GM18951 (cell line): ENCODE results near the gene SPC24.
A peak's percentile ranks its signal among the peaks of the same experiment; 100 is the strongest.

ENCODE experiments used
- POLR2A ChIP-seq: IDR thresholded peaks from 4 replicates; pipeline ENCODE4 v1.6.1; 2011; ENCODE audit warnings: mild to moderate bottlenecking; ENCODE audit not compliant: insufficient read length, insufficient read depth; ENCODE audit errors: extremely low read depth
- in situ Hi-C: fragments of 300-500 bp; cut with MboI; formaldehyde crosslinking; loops from one replicate; pipeline ENCODE4 v1.12.0; 2022; ENCODE audit warnings: low sequenced_read_pairs, mixed read lengths, inconsistent platforms; ENCODE audit not compliant: unreplicated experiment

The SPC24 gene, protein sequence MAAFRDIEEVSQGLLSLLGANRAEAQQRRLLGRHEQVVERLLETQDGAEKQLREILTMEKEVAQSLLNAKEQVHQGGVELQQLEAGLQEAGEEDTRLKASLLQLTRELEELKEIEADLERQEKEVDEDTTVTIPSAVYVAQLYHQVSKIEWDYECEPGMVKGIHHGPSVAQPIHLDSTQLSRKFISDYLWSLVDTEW

DNA sequence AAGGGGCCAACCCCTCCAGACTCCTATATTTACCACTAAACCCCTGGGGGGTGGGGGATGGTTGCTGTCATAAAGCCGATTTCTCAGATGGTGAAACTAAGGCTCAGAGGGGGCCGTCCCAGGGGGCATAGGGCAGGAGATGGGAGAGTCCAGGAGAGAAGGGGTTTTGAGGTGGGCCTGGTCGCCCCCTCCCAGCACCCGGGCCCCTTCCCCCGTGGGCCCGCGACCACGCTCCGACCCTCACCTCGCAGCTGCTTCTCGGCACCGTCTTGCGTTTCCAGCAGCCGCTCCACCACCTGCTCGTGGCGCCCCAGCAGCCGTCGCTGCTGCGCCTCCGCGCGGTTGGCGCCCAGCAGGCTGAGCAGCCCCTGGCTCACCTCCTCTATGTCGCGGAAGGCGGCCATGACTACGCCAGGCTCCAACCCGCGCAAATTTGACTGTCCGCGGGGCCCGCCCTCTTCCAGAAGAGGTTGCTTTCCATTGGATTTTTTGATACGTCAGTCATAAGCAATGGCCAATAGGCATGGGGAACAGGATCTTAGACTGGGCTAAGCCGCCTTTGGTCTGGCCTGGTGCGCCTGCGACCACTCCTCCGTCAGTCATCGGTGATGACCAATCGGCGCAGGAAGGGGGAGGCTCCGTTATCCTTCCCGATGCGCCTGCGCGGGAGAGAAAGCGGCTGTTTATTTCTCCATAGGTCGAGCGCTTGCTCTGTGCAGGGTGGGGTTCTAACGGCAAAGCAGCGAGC is at the start of gene SPC24:
TSS of gene SPC24 (minus strand) at position 410 of the 748 bp plus-strand sequence. CDS start at position 404, 6 bp downstream.
- TF ChIP-seq POLR2A: peak; percentile 90
- in situ Hi-C loops: no loop called here

GRCh38 chr19:11204943-11205349 is 49.4 kb upstream of the SPC24 start:
- TF ChIP-seq POLR2A: no peak
- in situ Hi-C loops: no loop called here

DNA sequence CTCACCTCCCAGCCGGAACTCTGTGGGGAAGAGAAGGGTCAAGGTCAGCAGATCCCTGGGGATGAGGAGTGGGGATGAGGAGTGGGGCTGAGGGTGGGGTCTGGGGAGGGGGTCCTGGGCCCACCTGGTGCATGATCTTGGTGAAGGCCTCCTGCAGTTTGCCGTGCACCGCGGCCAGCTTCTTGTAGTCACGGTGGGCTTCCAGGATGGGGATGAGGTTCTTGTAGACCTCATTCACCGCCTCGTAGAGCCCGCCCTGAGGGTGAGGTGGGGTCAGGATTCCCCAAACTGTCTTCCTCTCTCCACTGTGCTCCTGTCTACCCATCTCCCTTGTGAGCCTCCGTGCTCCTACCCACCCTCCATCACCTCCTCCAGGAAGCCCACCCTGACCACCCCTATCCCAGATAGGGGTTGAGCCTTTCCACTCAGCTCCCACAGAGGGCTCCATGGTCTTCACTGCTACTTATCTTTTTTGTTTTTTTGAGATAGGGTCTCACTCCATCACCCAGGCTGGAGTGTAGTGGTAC is 48.6 kb upstream of the SPC24 start:
- in situ Hi-C loops: no loop called here
- TF ChIP-seq POLR2A: no peak

DNA sequence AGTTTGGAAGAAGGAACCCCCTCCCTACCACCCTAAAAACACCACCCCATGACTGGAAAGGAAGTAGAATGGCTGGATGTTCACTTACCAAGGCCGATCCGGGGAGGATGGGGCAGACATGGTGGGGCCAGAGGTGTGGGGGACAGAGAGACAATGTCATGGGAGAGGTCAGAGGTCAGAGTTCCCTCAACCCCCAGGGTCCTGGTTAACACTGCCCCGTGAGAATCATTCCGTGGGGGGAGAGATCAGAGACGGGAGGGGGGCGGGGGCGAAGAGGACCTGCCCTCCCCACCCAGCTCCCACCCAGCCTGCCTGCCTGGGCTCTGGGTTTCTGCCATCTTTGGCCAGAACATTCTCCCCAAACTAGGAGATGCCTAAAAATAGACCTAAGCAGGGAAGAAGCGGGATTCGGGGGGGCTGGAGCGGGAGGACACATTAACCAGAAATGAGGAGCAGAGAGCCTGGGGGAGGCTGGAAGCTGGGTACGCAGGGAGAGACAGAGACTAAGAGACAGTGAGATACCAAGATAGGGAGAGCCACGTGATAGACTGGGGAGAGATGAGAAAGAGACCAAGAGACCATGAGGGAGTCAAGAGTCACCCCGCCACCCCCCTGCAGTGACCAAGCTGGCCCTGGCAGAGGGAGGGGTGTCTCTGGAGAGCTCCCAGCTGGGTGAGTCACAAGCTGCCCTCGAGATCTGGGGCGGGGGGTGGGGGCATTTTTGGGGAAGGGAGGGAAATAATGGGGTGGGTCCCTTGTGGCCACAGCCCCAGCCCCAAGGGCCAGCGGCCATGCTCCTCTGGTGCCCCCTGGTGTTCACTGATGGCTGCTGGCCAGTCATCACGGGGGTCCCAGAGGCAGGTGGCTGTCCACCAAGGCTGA is 47.9 kb upstream of the SPC24 start:
- no peak for TF ChIP-seq POLR2A
- in situ Hi-C loops: no loop called here

- in situ Hi-C loops: no loop called here
- no peak for TF ChIP-seq POLR2A
Measured at GRCh38 chr19:11202488-11203193, 47.1 kb upstream of the SPC24 start.

- TF ChIP-seq POLR2A: no peak
- in situ Hi-C loops: no loop called here
Measured at GRCh38 chr19:11201791-11202190, 46.2 kb upstream of the SPC24 start.

DNA sequence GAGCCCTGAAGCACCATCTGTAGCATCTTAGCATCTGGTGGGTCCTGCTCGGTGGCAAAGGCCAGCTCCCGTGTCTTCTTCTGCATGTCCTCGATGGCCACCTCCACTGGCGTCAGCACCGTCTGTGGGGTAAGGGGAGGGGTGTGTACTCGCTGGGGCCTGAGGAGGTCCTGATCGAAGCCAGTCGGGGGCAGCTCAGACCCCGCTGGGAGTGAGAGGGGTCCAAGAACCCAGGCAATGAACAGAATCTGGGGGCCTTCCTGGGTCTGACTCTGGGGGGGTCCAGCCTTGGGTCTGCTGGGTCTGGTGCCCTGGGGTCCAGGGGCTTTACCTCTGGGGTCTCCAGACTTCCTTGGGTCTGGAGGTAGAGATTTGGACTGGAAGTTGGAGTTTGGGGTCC is 45.3 kb upstream of the SPC24 start:
- in situ Hi-C loops: no loop called here
- no peak for TF ChIP-seq POLR2A

- TF ChIP-seq POLR2A: no peak
- in situ Hi-C loops: no loop called here
Measured at GRCh38 chr19:11200015-11200574, 44.5 kb upstream of the SPC24 start.

DNA sequence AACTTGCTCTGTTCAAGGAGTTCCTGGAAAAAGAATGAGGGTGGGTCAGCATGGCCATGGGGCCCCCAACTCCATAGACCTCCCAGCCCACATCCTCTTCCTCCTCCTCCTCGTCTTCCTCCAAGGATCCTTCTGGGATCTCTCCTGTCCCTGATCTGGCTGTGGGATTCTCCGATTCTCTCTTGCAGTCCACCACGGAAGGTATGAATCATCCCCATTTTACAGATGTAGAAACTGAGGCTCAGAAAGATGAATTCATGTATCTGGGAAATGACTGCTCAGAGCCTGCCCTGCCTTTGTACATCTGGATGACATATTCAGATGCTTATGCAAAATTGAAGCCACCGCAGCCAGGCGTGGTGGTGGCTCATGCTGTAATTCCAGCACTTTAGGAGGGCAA is 43.9 kb upstream of the SPC24 start:
- no peak for TF ChIP-seq POLR2A
- in situ Hi-C loops: no loop called here

DNA sequence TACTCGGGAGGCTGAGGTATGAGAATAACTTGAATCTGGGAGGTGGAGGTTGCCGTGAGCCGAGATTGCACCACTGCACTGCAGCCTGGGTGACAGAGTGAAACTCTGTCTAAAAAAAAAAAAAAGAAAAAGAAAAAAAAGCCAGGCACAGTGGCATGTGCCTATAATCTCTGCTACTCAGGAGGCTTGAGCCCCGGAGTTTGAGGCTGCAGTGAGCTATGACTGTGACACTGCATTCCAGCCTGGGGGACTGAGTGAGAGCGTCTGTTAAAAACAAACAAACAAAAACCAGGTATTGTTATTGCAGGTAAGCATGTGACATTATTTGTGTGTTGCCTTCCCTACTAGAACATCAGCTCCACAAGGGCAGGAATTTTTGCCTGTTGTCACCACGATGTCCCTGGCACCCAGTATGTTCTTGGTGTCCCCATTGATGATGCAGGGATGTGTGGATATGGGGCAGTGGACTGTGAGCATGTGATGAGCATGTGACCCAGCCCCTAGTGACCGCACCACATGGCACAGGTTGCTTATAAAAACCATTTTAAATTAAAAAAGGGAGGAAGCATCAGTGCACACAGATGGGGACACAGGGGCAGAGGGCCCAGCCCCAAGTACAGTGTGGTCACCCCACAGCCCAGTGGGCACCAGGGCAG is 43.3 kb upstream of the SPC24 start:
- in situ Hi-C loops: no loop called here
- no peak for TF ChIP-seq POLR2A

DNA sequence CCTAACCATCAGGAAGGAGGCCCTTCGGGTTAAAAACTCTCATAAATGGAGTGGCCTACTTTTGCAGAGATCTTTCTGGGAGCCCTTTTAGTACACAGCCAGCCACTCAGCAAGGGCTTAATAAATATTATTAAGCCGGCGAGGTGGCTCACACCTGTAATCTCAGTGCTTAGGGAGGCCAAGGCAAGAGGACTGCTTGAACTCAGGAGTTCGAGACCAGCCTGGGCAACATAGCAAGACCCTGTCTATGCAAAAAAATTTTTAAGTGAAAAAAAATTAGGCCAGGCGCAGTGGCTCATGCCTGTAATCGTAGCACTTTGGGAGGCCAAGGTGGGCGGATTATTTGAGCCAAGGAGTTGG is 42.6 kb upstream of the SPC24 start:
- in situ Hi-C loops: no loop called here
- TF ChIP-seq POLR2A: no peak
